ENCODE results near the gene RTN1.

DNA sequence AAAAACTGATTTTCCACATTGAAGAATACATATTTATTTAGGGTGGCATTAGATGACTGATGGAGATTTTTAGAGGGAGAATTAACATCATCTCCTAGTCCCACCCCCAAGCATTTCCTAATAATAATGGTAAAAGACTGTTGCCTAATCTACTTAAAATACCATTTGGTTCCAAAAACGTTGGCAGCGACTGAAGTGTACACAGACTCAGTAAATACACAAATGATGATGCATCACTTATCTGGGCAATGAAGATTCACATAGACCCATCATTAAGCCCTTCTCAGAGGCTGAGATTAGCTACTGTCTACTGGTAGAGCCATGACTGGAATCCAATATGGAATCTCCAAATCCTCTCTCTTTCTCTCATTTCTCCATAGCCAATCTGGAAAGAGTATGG, 18.2 kb downstream of the RTN1 start:
- TF ChIP-seq, protein P1, sequence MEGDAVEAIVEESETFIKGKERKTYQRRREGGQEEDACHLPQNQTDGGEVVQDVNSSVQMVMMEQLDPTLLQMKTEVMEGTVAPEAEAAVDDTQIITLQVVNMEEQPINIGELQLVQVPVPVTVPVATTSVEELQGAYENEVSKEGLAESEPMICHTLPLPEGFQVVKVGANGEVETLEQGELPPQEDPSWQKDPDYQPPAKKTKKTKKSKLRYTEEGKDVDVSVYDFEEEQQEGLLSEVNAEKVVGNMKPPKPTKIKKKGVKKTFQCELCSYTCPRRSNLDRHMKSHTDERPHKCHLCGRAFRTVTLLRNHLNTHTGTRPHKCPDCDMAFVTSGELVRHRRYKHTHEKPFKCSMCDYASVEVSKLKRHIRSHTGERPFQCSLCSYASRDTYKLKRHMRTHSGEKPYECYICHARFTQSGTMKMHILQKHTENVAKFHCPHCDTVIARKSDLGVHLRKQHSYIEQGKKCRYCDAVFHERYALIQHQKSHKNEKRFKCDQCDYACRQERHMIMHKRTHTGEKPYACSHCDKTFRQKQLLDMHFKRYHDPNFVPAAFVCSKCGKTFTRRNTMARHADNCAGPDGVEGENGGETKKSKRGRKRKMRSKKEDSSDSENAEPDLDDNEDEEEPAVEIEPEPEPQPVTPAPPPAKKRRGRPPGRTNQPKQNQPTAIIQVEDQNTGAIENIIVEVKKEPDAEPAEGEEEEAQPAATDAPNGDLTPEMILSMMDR (IDR thresholded peaks at IDR 0.05): no peak
- TF ChIP-seq ZSCAN20 (CRISPR knock-in tag; IDR thresholded peaks at IDR 0.05) (no peak), RAD21 (conservative IDR thresholded peaks at IDR 0.05 in 1 of 2, IDR thresholded peaks at IDR 0.05 in 1 of 2) (no peak), PHF8 (IDR thresholded peaks at IDR 0.05; ENCODE audit: borderline replicate concordance, low read depth) (no peak), RFX5 (IDR thresholded peaks at IDR 0.05) (no peak)
